HG02852 (cell line): ENCODE results near the gene VWA3A.
A peak's percentile ranks its signal among the peaks of the same experiment; 100 is the strongest.
"Not testable (repeated sequence)": the region's sequence is repeated elsewhere in the genome, so short reads cannot be mapped to it uniquely, and the experiment has no call there.

Experiments
- ATAC-seq: cut with Tn5 transposase; IDR thresholded peaks from one replicate; pipeline ENCODE4 v1.9.1; 2021; ENCODE audit warnings: mild to moderate bottlenecking, moderate library complexity; ENCODE audit not compliant: unreplicated experiment

VWA3A gene

DNA sequence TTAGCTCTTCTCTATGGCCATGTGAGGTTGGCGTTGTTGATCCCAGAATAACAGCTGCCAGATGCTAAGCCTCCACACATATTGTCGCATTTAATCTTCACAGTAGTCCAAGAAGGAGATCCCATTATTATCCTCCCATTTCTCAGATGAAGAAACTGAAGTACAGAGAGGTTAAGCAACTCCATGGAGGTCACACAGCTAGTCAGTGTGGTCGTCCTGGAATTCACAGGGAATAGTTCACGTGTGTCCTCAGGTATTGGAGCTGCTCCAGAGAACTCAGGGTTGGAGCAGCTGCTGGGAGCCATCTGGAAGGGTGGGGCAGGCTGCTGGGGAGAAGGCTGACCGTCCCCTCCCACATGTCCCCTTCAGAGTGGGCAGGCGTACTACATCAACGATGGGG is 89.5 kb downstream of the VWA3A start:
- ATAC-seq, result no peak

DNA sequence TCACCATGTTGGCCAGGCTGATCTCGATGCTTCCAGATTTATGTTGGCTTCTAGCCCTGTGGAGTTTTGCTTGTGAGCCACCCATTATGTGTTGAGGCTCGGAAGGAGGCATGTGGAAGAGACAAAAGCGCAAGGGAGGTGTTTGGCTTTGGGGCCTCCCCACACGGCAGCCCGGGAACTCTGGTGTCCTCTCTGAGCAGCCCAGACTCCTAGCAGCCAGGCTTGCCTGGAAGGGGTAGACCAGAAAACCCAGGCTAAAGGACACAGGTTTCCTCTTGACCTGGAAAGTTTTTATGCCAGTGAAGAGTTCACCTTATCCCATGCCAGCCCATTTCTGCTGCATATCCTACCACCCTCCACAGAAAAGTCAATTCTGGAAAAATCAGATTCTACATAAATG is 91.0 kb downstream of the VWA3A start:
- no peak for ATAC-seq

DNA sequence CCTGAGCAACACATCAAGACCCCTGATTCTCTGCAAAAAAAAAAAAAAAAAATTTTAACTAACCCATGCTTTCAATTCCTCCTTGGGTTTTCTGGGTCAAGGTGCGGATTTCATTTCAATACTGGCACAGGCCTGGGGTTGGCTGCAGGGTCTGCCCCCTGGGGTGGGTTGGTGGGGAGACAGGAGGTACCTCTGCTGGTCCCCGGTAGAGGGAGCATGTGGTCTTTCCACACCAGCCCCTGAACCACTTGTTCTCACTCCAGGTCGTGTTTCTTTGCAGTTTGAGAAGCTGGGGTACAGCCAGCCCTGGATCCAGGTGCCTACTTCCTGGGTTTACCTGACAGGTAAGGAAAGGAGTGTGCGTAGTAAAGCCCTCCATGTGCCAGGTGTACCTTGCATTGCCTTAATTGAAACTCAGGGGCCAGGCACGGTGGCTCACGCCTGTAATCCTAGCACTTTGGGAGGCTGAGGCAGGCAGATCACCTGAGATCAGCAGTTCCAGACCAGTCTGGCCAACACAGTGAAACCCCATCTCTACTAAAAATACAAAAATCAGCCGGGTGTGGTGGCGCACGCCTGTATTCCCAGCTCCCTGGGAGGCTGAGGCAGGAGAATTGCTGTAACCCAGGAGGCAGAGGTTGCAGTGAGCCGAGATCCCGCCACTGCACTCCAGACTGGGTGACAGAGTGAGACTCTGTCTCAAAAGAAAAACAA is 91.7 kb downstream of the VWA3A start:
- ATAC-seq, result no peak

DNA sequence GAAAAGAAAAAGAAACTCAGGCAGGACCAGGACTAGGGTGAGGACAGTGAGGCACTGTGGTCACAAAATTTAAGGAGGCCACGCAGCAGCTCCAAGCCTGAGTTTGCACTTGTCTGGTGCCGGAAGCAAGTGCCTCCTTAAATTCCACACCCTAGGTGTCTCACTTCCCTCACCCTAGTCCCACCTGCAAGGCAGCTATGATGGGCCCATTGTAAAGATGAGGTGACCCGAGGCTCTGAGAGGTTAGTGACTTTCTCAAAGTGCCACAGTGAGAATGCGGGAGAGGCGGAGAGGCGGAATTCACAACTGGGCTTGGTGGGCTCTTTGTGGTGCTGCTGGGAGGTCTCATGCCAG is 92.3 kb downstream of the VWA3A start:
- no peak for ATAC-seq

DNA sequence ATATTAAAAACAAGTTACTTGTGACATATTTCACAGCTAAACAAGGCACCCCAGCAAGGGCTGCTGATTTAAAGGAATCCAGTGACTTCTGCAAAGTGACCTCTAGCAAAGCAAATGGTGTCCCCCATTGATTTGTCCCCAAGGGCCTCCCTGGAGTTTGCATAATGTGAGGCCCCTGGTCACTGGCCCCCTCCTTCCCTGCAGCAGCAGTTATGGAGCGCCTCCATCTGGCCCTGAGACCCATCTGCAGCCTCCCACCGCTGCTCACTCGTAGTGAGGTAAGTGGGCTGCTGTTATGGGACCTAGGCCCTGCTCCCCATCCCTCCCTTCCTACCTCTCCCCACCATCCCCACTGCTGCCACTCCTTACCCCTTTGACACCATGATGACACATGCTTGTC is 94.2 kb downstream of the VWA3A start:
- ATAC-seq, result no peak

DNA sequence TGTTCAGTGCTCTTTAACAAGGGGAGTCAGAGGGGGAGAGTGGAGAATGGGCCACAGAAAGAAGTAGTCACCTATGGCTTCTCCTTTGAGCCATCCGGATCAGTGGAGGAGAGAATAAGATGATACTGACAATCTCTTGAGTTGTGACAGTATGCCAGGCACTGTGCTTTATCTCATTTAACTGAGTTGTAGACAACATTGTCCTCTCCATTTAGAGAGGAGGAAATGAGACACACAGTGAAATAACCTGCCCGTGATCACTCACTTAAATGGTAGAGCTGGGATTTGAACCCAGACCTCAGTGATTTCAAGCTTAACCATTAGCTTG is 95.9 kb downstream of the VWA3A start:
- ATAC-seq, result no peak

DNA sequence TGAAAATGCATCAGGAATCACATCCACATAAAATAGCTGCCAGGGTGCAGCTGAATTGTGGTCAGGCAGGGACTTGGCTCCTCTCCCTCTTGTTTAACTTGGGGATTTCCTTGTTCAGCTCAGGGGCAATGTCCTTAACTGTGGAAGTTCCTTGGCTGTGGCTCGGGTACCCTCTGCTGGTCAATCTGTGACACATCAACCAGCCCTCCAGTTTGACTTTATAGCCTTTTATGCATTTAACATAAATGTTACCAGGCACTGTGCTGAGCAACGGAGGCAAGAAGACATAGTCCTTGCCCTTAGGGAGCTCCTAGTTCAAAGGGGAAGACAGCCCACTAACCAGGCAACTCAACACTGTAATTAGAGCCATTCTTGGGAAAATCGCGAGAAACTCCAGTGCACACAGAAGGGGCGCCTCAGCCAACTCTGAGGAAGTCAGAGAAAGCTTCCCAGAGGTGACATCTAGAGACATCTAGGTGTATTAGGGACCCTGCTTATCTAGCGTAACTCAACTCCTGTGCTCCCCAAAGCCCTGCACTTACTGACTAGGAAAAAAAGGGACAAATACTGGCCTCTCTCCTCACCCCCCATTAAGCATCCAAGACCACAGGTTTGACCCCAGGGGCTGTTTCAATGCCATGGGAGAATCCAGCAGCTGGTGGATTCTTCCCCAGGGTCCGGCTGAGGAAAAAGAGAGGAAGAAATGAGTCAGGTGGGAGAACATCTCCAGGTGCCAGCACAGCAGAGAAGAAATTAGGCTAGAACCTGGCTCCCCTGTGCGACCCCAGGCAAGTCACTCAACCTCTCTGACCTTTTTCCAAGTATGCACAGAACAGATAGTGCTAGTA is 96.5 kb downstream of the VWA3A start:
- ATAC-seq, result no peak

DNA sequence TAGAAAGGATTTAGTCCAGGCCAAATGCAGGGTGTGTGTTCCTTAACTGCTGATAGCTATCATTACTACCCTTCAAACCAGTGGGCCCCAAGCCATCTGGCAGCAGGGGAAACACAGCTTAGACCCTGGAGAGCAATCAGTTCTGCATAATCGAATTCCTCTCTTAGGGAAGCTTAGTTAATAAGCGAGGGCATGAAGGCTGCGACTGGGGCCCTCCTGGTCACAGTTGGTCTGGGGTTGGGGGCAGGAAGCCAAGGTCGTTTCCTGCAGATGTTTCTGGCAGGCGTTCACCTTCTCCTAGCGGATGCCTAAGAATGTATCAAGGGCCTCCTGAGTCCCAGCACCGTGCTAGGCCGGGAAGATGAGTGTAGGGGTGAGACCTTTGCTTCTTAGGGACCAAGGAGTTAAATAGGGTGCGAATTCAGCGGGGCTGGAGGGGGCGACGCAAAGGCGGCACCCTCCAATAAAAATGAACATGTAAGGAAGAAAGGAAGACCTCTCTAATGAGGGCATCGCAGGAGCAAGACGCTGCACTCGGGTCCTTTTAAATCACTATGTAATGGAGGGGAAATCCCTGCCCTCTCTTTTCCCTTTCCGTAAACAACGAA is 97.2 kb downstream of the VWA3A start:
- no peak for ATAC-seq

DNA sequence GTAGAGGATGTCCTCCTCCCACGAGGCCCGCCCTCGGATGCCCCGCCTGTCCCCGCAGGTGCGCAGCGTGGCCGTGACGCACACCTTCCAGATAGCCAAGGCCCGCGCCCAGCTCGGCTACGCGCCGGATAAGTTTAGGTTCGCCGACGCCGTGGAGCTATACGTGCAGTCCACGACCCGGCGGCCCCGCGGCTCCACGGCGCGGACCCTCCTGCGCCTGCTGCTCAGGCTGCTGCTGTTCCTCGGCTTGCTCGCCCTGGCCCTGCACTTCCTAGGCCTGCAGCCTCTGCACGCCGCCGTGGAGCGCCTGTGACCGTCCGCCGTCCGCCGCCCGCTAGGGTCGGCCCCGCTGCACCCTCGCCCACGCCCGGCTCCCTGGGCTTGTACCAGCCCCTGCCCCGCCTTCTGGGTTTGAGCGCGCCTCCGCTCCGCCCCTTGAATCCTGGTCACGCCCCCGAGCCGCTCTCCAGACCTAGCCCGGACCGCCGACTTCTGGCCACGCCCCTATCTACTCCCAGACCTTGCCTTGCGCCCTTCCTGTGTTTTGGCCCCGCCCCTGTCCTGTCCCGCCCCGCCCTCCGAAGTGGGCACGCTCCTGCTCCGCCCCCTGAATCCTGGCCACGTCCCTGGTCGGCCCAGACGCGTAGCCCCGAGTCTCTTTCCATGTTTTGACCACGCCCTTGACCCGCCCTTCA is 97.9 kb downstream of the VWA3A start:
- peak; percentile 65 for ATAC-seq

DNA sequence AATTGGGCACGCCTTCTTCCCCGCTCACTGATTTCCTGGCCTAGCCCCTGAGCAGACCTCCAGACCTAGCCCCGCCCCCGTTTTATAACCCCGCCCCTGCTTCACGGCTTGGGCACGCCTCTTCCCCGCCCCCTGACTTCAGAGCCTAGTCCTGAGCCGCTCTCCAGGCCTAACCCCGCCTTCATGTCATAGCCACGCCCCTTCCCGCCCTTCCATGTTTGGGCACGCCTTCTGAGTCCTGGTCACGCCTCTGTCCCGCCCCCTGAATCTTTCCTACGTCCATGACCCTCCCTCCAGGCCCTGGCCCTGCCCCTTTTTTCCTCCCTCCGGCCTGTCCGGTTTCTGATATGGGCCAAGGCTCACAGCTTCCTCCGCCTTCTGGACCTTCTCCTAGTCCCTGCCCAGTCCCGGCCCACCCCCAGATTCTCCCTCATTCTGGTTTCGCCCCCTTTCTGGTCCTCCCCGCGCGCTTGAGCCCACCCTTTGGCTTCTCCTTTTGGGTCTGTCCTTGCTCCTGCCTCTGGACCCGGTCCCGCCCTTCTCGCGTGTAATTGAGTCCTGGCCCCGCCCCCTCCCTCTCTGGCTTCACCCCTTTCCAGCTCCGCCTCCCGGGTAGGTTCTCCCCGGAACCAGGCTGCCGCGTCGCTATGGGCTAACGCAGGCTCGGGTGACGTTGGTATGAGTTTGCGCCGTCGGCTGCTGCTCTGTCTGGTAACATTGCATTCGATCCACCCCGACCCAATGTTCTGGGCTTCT is 98.6 kb downstream of the VWA3A start:
- ATAC-seq, result peak; percentile 50

DNA sequence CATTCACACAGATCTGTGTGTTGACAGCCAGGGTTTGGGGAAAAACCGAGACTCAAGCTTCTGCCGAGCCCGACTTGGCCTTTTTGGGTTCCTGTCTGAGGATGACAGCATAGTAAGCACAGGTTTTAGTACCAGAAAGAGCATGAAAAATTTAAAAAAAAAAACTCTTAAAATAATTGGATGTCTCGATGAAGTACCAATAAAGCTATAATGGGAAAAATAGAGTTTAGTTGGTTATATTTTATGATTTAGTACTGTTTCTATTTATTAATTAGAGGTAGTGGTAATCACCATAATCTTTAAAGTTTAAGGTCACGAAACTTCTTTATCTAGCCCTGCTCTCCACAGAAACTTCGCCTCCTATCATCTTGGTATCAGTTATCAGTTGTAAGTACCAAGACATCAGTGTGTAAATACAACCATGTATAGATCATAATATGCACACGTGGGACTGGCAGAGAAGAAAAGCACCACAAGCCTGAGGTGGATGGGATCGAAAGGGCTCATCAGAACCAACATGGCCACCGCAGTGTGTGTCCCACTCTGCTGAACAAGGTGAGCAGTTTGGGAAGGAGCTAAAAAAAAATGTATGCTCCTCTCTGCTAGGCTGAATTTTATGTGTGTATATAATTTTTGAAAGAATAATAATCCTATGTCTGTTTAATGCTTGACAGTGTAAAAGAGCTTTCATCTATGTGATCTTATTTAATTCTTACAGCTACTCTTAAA is 99.4 kb downstream of the VWA3A start:
- no peak for ATAC-seq

DNA sequence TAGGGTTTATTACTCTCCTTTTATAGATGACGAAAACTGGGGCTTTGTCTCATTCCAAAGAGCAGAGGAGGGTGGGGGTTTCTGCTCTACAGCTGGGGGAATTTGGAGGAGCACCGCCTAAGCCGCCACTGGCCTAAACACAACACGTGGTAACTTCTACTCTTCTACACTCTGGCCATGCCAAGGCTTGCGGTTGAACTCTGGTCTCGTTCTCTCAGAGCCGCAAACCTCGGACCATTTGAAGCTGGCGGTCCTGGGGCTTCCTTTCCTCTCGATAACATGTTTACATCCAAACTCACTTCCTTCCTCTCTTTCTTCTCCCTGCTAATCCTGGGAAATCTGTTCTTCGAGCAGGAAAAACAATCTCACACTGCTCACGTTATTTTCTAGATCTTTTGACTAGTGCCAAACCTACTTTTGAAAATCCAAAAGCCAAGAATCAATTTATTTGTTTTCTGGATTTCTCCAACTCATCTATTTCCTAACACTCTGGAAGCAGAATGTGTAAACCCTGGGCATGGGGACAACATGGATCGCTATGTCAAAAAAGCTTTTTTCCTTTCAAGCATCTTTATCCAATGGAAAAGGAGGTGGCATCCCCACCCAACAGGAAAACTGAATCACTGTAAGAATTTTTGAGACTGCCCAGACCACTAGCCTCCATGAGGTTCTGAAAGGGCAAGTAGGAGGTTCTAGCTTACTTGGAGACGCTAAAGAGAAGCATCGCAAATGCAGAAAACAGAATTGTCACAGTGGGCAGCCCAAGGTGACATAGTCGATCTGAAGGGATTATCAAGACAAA is 100.1 kb downstream of the VWA3A start:
- ATAC-seq, result no peak

DNA sequence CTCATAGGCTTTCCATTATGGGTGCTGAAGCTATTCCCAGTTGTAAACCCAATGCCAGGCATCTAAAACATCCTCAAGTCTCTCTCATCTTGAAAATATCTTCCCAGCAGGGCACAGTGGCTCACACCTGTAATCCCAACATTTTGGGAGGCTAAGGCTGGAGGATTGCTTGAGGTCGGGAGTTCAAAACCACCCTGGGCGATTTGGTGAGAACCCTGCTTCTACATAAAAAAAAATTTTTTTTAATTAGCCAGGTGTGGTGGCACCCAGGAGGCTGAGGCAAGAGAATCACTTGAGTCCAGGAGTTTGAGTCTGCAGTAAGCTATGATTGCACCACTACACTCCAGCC is 100.7 kb downstream of the VWA3A start:
- ATAC-seq, result no peak

DNA sequence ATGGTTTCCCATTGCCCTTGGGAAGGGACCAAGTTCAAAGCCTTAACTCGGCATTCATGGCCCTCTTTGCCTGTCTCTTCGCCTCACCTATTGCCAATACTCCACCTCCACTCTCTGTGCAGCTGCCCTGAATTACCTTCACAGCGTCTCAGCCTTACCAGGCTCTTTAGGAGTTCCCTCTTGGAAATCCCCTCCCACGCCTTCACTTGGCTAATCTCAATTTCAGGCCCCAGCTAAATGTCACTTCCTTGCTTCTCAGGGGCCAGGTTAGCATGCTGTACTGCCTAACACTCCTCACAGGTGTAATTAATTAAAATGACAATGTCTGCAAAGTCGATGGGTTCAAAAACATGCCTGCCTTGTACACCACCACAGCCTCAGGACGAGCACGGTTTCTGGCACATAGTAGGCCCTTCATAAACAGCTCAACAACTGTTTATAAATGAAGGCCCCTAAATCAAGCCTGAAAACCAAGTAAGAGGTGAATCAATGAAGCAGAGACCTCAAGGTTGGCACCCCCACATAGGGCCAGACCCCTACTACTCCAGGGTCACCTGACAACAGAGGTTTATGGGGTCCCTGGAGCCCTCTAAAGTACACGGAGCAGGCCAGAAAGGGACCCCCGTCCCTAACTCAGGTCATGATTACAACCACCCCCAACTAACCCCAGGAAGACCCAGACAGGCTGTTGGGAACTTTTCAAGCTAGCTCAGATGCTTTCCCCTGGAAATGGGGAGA is 102.5 kb downstream of the VWA3A start:
- no peak for ATAC-seq

DNA sequence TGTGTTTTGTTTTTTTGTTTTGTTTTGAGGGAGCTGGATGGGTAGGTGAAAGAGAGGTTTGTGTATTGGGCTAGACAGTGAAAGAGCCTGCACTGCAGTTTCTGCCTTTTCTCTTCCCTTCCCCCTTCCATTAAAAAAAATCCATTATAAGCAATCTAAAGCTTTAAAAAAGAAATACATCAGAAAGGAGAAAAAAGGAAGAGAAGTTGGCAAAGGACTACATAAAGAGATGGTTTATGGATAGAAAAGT is 103.0 kb downstream of the VWA3A start:
- no peak for ATAC-seq

DNA sequence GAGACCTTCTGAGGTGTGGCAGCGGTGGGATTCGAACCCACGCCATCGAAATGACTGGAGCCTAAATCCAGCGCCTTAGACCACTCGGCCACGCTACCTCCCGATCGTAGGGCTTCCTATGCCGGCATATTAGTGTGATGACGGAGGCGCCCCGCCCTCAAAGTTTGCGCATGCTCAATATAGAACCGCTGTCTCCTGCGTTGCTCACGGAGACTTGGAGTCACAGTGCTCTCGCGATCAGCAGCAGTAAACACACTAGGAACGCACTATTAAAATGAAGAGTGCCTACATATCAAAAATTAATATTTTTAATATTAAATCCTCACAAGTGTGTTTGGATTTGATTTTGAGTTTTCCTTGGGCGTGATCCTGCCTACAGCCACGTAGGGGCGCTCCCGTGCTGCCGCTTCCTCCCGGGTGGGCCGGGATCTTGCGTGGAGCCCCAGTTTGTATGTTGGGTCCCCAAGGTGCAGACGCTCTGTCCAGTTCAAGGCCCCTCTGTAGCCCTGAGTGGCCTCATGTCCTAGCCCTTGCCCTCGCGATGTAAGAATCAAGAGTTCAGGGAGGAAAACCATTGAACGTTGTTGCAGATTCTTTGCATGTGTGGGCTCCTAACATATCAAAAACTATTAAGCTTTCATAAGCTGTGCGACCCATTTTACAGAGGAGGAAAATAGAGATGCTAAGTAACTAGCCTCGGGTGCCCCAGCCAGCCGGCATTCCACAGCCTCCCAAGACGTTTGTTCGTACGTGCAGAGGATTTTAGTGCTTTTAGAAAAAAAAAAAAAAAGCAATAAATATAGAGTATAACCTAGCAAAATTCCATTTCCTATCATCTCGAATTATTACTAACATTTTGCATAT is 103.6 kb downstream of the VWA3A start:
- no peak for ATAC-seq

DNA sequence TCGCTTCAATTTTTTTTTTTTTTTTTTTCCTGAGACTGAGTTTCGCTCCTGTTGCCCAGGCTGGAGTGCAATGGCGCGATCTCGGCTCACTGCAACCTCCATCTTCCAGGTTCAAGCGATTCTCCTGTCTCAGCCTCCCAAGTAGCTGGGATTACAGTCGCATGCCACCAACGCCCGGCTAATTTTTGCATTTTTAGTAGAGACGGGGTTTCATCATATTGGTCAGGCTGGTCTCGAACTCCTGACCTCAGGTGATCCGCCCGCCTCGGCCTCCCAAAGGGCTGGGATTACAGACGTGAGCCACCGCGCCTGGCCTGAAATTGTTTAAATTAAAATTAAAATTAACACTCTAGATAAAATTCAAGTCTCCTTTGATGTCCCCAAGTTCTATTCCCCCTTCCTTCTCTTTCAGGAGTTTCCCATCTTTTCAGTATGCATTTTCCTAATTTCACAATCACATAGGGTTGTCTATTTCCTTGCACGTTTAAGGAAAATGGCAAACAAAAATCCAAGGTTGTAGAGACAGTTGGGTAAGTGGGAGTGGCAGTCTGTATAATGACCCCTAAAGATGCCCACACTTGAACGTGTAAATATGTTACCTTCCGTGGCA is 104.3 kb downstream of the VWA3A start:
- not testable (repeated sequence) for ATAC-seq
